Right lobe of liver (tissue), 6 donors: ENCODE data around the gene NQO2. TPM values are rescaled to one million over a fixed set of nuclear protein-coding genes. Genes with fewer than 3 reads are reported as not detected.
"Not testable (repeated sequence)": the region's sequence is repeated elsewhere in the genome, so short reads cannot be mapped to it uniquely, and the experiment has no call there.

ENCODE experiments used
- ATAC-seq, 4 donors: fragments of 200-7000 bp; cut with Tn5 transposase; one replicate each; pipeline ENCODE4 v1.9.1; 2020; ENCODE audit warnings: mild to moderate bottlenecking in 4 of 4, moderate library complexity in 4 of 4
- DNase-seq, 3 donors: peaks; one replicate each; pipeline ENCODE4 v3.0.0-alpha.2; 2020
- H3K27ac ChIP-seq, 3 donors: fragments of 200-600 bp; one replicate each; pipeline ENCODE4 v1.8.0; 2022
- H3K27me3 ChIP-seq, 2 donors: fragments of 200-600 bp; one replicate each; pipeline ENCODE4 v1.8.0; 2022
- H3K36me3 ChIP-seq, 4 donors: fragments of 200-600 bp; sonication (generic) in 1 of 4; one replicate each; pipeline versions ENCODE4 v1.5.1 to v1.8.0; 2017 to 2022; ENCODE audit warnings: control low read depth in 1 of 4
- H3K4me1 ChIP-seq, 4 donors: fragments of 200-600 bp; sonication (generic) in 1 of 4; one replicate each; pipeline versions ENCODE4 v1.5.1 to v1.8.0; 2017 to 2022; ENCODE audit warnings: control low read depth in 1 of 4
- H3K4me3 ChIP-seq, 3 donors: fragments of 200-600 bp; one replicate each; pipeline ENCODE4 v1.8.0; 2022
- H3K9me3 ChIP-seq, 4 donors: fragments of 200-600 bp; sonication (generic) in 1 of 4; one replicate each; pipeline versions ENCODE4 v1.5.1 to v1.8.0; 2017 to 2022; ENCODE audit warnings: control low read depth in 1 of 4
- CTCF ChIP-seq, 4 donors: fragments of 200-600 bp in 3 of 4; fragments of 450-650 bp in 1 of 4; IDR thresholded peaks; one replicate each; pipeline versions ENCODE4 v1.5.1 to v1.8.0; 2016 to 2022; ENCODE audit warnings: antibody characterized with exemption in 4 of 4, mild to moderate bottlenecking in 2 of 4
- POLR2A ChIP-seq: fragments of 450-650 bp; IDR thresholded peaks from one replicate; pipeline ENCODE4 v1.6.1; 2017; ENCODE audit warnings: antibody characterized with exemption, mild to moderate bottlenecking
- WGBS: methylation state at CpG from one replicate; pipeline ENCODE4 v1.1.6; 2018; ENCODE audit warnings: low coverage, low lambda C conversion rate; ENCODE audit not compliant: insufficient coverage; ENCODE audit errors: missing lambda C conversion rate; 5-methylcytosine and 5-hydroxymethylcytosine counted together
- intact Hi-C, 2 donors: fragments of 100-400 bp; cut with DNase I; formaldehyde crosslinking; loops; one replicate each; pipeline versions ENCODE4 v1.11.2 to v1.14.1; 2022
- total RNA-seq, 6 experiments: library from RNA; depleted of rRNA in 2 of 6; stranded (reverse); fragments of >200 nt in 2 of 6; fragmentation: NEBNext Ultra II Directional in 3 of 6; extraction: Animal tissue kit (Norgen Biotek cat#: 25700) in 3 of 6; gene quantifications; one replicate each; pipeline versions ENCODE4 v1.1.0 to v1.2.4, GENCODE V29; 2016 to 2023
- donor health status: DM: no; HTN: yes; CAD: no.
- donor health status: DM: no; HTN: no; CAD: no.
- donor health status: DM: no; HTN: no; CAD: no.
- donor health status: DM: no; HTN: yes; CAD: no.
- donor health status: DM: no; HTN: yes; CAD: no.

The NQO2 gene
- total RNA-seq, 6 experiments from 2014 or later, result 44.5 to 74.2 (median 67.3) TPM

- peak; percentile 86 to 91 (median 89) for DNase-seq
- no peaks in the 10 kb centered on the region for H3K27me3 ChIP-seq
- peak overlapping the region; percentile 35 to 53 (median 48) for H3K4me3 ChIP-seq
- peak; percentile 58 to 70 (median 64) for ATAC-seq
- H3K36me3 ChIP-seq, result peaks cover 0 to under 1% (median 0%) of the 10 kb centered on the region in 4 donors
- no peaks in the 10 kb centered on the region for H3K9me3 ChIP-seq
- H3K27ac ChIP-seq, result peak overlapping the region; percentile 72 to 96 (median 78)
- intact Hi-C loops, result loop anchor here in 1 of 2 donors (5.0 kb wide), 1 partner anchor 58 kb away; no protein-coding TSS in a partner anchor
- no peak for TF ChIP-seq POLR2A
- no peak for TF ChIP-seq CTCF (IDR thresholded peaks at IDR 0.05)
- H3K4me1 ChIP-seq, result peaks cover 0 to 32% (median 11%) of the 10 kb centered on the region in 4 donors
- 1% methylated on average over 23 of the region's 30 CpGs for WGBS
Measured at GRCh38 chr6:2998998-2999617, 586 bp upstream of the NQO2 start.

- intact Hi-C loops, result no loop called here
- DNase-seq, result peak in 1 of 3 donors; percentile 63
- WGBS, result 23% methylated on average over 11 of the region's 11 CpGs
Measured at GRCh38 chr6:3001146-3001772, 1.6 kb downstream of the NQO2 start.

GRCh38 chr6:3001773-3002293 is 2.1 kb downstream of the NQO2 start:
- 47% methylated on average over 2 of the region's 2 CpGs for WGBS
- DNase-seq (peak in 1 of 3 donors; percentile 59), ATAC-seq (peak in 3 of 4 donors; percentile 11 to 26 (median 16))
- Histone ChIP-seq H3K9me3 (no peaks in the 10 kb centered on the region), H3K4me3 (peak overlapping the region in 1 of 3 donors; percentile 92), H3K36me3 (peaks cover 0 to 18% (median 0%) of the 10 kb centered on the region in 4 donors), H3K27ac (peak overlapping the region; percentile 3 to 95 (median 41)), H3K4me1 (peaks cover 0 to 32% (median 11%) of the 10 kb centered on the region in 4 donors), H3K27me3 (no peaks in the 10 kb centered on the region)
- intact Hi-C loops, result no loop called here
- peak; percentile 43 to 70 (median 53) for TF ChIP-seq CTCF (IDR thresholded peaks at IDR 0.05)
- TF ChIP-seq POLR2A, result no peak

More at GRCh38 chr6:3001146-3001772, 1.6 kb downstream of the NQO2 start:
- Histone ChIP-seq H3K9me3 (no peaks in the 10 kb centered on the region), H3K4me3 (peak overlapping the region; percentile 85 to 92 (median 90)), H3K36me3 (peaks cover 0 to 12% (median 0%) of the 10 kb centered on the region in 4 donors), H3K4me1 (peaks cover 0 to 32% (median 11%) of the 10 kb centered on the region in 4 donors), H3K27me3 (no peaks in the 10 kb centered on the region), H3K27ac (peak overlapping the region; percentile 41 to 95 (median 89))
- no peak for ATAC-seq
- no peak for TF ChIP-seq POLR2A
- no peak for TF ChIP-seq CTCF (IDR thresholded peaks at IDR 0.05)

- H3K4me3 ChIP-seq, H3K9me3 ChIP-seq, ATAC-seq, H3K27ac ChIP-seq, intact Hi-C loops, H3K27me3 ChIP-seq: not testable (repeated sequence)
- WGBS, result 50% methylated on average over 2 of the region's 5 CpGs
- DNase-seq, result peak in 1 of 3 donors; percentile 17
- Histone ChIP-seq H3K36me3 (peaks cover 0 to 27% (median 0%) of the 10 kb centered on the region in 4 donors), H3K4me1 (peaks cover 0 to 32% (median 11%) of the 10 kb centered on the region in 4 donors)
Measured at GRCh38 chr6:3003226-3003625, 3.5 kb downstream of the NQO2 start.
